Inflammatory macrophage treated with lipopolysaccharide for 4 hours (primary cell): ENCODE data around the gene LTF.
"Not testable (repeated sequence)": the region's sequence is repeated elsewhere in the genome, so short reads cannot be mapped to it uniquely, and the experiment has no call there.

ENCODE experiments used
- DNase-seq: peaks from one replicate; pipeline ENCODE4 v3.0.0-alpha.2; 2020

LTF gene

GRCh38 chr3:46440531-46441294 lies 24.0 kb downstream of the LTF start:
- DNase-seq = peak; percentile 93

- peak; percentile 30 for DNase-seq
Measured at GRCh38 chr3:46438831-46439230, 25.9 kb downstream of the LTF start.

- no peak for DNase-seq
Measured at GRCh38 chr3:46435081-46435726, 29.5 kb downstream of the LTF start.

- DNase-seq = no peak
Measured at GRCh38 chr3:46433841-46434240, 30.9 kb downstream of the LTF start.

- DNase-seq = not testable (repeated sequence)
Measured at GRCh38 chr3:46433118-46433517, 31.6 kb downstream of the LTF start.

GRCh38 chr3:46431905-46432304 lies 32.8 kb downstream of the LTF start:
- DNase-seq = not testable (repeated sequence)

GRCh38 chr3:46430879-46431278 lies 33.8 kb downstream of the LTF start:
- DNase-seq = not testable (repeated sequence)

GRCh38 chr3:46429671-46430070 lies 35.0 kb downstream of the LTF start:
- DNase-seq = no peak

- DNase-seq = no peak
Measured at GRCh38 chr3:46429250-46429649, 35.5 kb downstream of the LTF start.

GRCh38 chr3:46427916-46428833 lies 36.5 kb downstream of the LTF start:
- no peak for DNase-seq

- not testable (repeated sequence) for DNase-seq
Measured at GRCh38 chr3:46427404-46427803, 37.3 kb downstream of the LTF start.

GRCh38 chr3:46426476-46426875 lies 38.2 kb downstream of the LTF start:
- not testable (repeated sequence) for DNase-seq

- DNase-seq = peak; percentile 60
Measured at GRCh38 chr3:46423588-46423987, 41.1 kb downstream of the LTF start.

- no peak for DNase-seq
Measured at GRCh38 chr3:46422617-46423016, 42.1 kb downstream of the LTF start.

GRCh38 chr3:46420931-46421330 lies 43.8 kb downstream of the LTF start:
- DNase-seq = no peak

- no peak for DNase-seq
Measured at GRCh38 chr3:46419816-46420215, 44.9 kb downstream of the LTF start.

GRCh38 chr3:46417841-46418611 lies 46.7 kb downstream of the LTF start:
- no peak for DNase-seq

GRCh38 chr3:46416811-46417510 lies 47.7 kb downstream of the LTF start:
- DNase-seq = no peak

- DNase-seq = no peak
Measured at GRCh38 chr3:46416125-46416810, 48.4 kb downstream of the LTF start.

- DNase-seq = peak; percentile 58
Measured at GRCh38 chr3:46414739-46415138, 50.0 kb downstream of the LTF start.

- DNase-seq = no peak
Measured at GRCh38 chr3:46413951-46414350, 50.8 kb downstream of the LTF start.
